ENCODE measurements around the gene FOSL2.

- TF ChIP-seq CTCF (IDR thresholded peaks at IDR 0.05 in 2 of 3, conservative IDR thresholded peaks at IDR 0.05 in 1 of 3; ENCODE audit: borderline replicate concordance in 1 of 3, insufficient read depth in 1 of 3, low read depth in 2 of 3, low read length in 2 of 3) (no peak), ATF3 (IDR thresholded peaks at IDR 0.05) (no peak), RAD21 (IDR thresholded peaks at IDR 0.05; ENCODE audit: low read depth) (no peak), SP1 (IDR thresholded peaks at IDR 0.05; ENCODE audit: low read depth) (no peak)
Observed at GRCh38 chr2:28350196-28350595, 42.5 kb upstream of the FOSL2 start.

Data from HCT116 (cell line).